ENCODE measurements around the gene AKAP12. TPM values are rescaled to one million over a fixed set of nuclear protein-coding genes. Genes with fewer than 3 reads are reported as not detected.

Gene AKAP12
- total RNA-seq, 1 donor from 2014 or later, result 88.1 TPM

DNA sequence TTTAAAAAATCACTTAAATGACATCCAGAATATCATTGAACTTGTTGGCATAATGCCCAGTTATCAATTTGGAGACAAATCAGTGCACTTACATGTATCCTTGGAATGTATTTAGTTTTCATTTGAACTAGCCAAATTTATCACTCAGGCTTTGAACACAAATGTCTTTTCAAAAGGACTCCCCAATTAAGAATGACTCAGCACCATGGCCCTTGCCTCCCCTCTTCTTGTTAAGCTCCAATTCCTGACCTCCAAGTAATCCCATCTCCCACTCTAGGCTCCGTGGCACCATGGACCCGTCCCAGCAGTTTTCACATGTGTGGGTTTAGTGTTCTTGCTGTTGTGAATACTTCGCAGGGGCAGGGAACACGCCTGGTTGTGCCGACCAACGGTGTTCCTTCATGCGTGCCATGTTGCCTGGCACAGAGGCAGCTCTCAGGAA, 2.7 kb downstream of the AKAP12 start:
- H3K27ac ChIP-seq, result no peak overlapping the region
- peaks cover 4% of the 10 kb centered on the region for H3K4me1 ChIP-seq
- H3K9me3 ChIP-seq, result no peaks in the 10 kb centered on the region
- H3K36me3 ChIP-seq, result no peaks in the 10 kb centered on the region
- H3K4me3 ChIP-seq, result peak overlapping the region; percentile 77 to 90
- TF ChIP-seq POLR2A (IDR thresholded peaks at IDR 0.05) (no peak), POLR2AphosphoS5 (IDR thresholded peaks at IDR 0.05; ENCODE audit: insufficient read depth in 1 of 2, low read depth in 1 of 2) (no peak)
- TF ChIP-seq, protein P1, sequence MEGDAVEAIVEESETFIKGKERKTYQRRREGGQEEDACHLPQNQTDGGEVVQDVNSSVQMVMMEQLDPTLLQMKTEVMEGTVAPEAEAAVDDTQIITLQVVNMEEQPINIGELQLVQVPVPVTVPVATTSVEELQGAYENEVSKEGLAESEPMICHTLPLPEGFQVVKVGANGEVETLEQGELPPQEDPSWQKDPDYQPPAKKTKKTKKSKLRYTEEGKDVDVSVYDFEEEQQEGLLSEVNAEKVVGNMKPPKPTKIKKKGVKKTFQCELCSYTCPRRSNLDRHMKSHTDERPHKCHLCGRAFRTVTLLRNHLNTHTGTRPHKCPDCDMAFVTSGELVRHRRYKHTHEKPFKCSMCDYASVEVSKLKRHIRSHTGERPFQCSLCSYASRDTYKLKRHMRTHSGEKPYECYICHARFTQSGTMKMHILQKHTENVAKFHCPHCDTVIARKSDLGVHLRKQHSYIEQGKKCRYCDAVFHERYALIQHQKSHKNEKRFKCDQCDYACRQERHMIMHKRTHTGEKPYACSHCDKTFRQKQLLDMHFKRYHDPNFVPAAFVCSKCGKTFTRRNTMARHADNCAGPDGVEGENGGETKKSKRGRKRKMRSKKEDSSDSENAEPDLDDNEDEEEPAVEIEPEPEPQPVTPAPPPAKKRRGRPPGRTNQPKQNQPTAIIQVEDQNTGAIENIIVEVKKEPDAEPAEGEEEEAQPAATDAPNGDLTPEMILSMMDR (IDR thresholded peaks at IDR 0.05), result no peak
- DNase-seq (ENCODE audit: extremely low spot score in 2 of 2), result no peak
- H3K27me3 ChIP-seq, result no peaks in the 10 kb centered on the region
- intact Hi-C loops (cut with DNase I), result loop anchor here (5.0 kb wide), 2 partner anchors 85 to 175 kb away; no protein-coding TSS in a partner anchor

DNA sequence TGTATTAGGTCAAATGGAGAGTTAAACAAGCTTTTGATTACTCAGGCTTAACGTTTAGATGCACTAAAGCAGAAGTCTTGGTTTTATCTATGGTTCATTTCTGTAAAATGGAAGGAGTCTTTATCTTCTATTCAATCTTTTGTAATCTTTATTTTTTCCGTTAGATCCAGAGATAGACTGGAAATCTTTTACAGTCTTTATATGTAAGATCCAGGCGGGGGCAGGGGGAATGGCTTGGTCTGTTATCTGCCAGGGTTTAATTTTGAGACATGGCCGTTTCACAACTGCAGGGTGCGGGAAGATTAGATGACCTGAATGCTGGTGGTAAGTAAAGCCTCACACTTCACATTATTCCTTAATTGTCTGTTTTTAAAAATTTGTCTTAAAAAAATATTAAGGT, 3.7 kb downstream of the AKAP12 start:
- Histone ChIP-seq H3K4me3 (no peak overlapping the region), H3K36me3 (no peaks in the 10 kb centered on the region), H3K9me3 (no peaks in the 10 kb centered on the region), H3K4me1 (peaks cover 4% of the 10 kb centered on the region), H3K27me3 (no peaks in the 10 kb centered on the region), H3K27ac (no peak overlapping the region)
- TF ChIP-seq, protein P1 (IDR thresholded peaks at IDR 0.05), result no peak
- TF ChIP-seq POLR2A (IDR thresholded peaks at IDR 0.05) (no peak), POLR2AphosphoS5 (IDR thresholded peaks at IDR 0.05; ENCODE audit: insufficient read depth in 1 of 2, low read depth in 1 of 2) (no peak)
- no peak for DNase-seq (ENCODE audit: extremely low spot score in 2 of 2)
- intact Hi-C loops (cut with DNase I), result loop anchor here (5.0 kb wide), 2 partner anchors 84 to 176 kb away; no protein-coding TSS in a partner anchor

DNA sequence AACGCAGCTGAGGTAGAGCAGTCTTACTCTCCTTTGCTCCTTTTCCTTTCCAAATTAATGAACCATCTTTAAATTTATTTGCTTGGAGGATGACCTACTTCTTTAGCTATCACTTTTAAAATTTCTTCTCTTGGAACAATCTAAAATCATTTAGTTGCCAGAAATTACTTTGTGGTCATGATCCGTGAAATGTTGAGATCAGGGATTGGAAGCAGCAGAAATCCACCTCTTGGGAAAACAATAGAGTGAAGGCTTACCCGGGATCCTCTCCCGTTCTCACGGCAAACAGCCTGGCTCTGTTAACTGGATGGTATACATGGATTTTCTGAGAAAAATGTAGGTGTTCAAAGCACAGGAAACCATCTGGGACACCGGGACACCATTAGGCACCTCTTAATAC, 7.7 kb downstream of the AKAP12 start:
- H3K4me1 ChIP-seq, result peaks cover 2% of the 10 kb centered on the region
- H3K36me3 ChIP-seq, result no peaks in the 10 kb centered on the region
- intact Hi-C loops (cut with DNase I), result no loop called here

DNA sequence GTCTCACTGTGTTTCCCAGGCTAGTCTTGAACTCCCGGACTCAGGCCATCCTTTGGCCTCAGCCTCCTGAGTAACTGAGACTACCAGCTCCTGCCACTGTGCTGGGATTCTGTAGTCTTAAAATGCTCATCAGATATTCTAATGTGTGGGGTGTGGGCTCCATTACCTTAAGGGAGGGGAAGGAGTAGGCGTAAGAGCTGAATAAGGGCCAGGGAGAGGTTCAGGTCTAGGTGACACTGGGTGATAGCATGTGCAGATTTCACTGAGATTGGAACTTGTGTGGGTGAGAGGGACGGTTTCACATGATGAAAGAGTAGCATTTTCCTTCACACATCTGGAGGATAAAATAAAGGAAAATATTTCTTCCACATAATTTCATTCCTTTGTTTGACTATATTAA, 8.5 kb downstream of the AKAP12 start:
- H3K4me1 ChIP-seq, result no peaks in the 10 kb centered on the region
- TF ChIP-seq POLR2A (IDR thresholded peaks at IDR 0.05) (no peak), POLR2AphosphoS5 (IDR thresholded peaks at IDR 0.05; ENCODE audit: insufficient read depth in 1 of 2, low read depth in 1 of 2) (no peak)
- TF ChIP-seq, protein P1 (IDR thresholded peaks at IDR 0.05), result no peak
- intact Hi-C loops (cut with DNase I), result no loop called here
- no peak overlapping the region for H3K4me3 ChIP-seq
- no peaks in the 10 kb centered on the region for H3K36me3 ChIP-seq
- H3K27me3 ChIP-seq, result no peaks in the 10 kb centered on the region
- no peak for DNase-seq (ENCODE audit: extremely low spot score in 2 of 2)
- no peaks in the 10 kb centered on the region for H3K9me3 ChIP-seq
- H3K27ac ChIP-seq, result no peak overlapping the region

More for the DNA sequence above, 7.7 kb downstream of the AKAP12 start:
- Histone ChIP-seq H3K27ac (no peak overlapping the region), H3K9me3 (no peaks in the 10 kb centered on the region), H3K27me3 (no peaks in the 10 kb centered on the region), H3K4me3 (no peak overlapping the region)
- DNase-seq (ENCODE audit: extremely low spot score in 2 of 2), result no peak
- no peak for TF ChIP-seq POLR2A (IDR thresholded peaks at IDR 0.05)
- no peak for TF ChIP-seq POLR2AphosphoS5 (IDR thresholded peaks at IDR 0.05; ENCODE audit: insufficient read depth in 1 of 2, low read depth in 1 of 2)
- TF ChIP-seq, protein P1 (IDR thresholded peaks at IDR 0.05), result no peak

DNA sequence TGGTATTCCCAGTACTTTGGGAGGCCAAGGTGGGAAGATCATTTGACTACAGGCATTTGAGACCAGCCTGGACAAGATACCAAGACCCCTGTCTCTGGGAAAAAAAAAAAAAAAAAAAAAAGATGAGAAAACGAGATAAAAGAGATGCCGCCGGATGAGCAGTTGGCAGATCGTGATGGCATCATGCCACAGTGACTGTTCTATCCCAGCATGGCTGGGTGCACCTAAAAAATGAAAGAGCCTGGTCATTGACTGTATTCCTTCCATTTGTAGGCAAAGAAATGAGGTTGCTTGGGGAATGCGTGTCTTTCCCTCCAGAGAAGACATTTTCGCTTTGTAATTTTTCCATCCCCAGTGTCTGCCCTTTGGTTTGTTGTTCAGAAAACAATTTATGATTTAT, 12.9 kb downstream of the AKAP12 start:
- H3K27ac ChIP-seq, result no peak overlapping the region
- TF ChIP-seq, protein P1 (IDR thresholded peaks at IDR 0.05), result no peak
- no peak for TF ChIP-seq POLR2AphosphoS5 (IDR thresholded peaks at IDR 0.05; ENCODE audit: insufficient read depth in 1 of 2, low read depth in 1 of 2)
- TF ChIP-seq POLR2A (IDR thresholded peaks at IDR 0.05), result no peak
- no peak overlapping the region for H3K4me3 ChIP-seq
- no peaks in the 10 kb centered on the region for H3K27me3 ChIP-seq
- DNase-seq (ENCODE audit: extremely low spot score in 2 of 2), result no peak
- no peaks in the 10 kb centered on the region for H3K9me3 ChIP-seq
- intact Hi-C loops (cut with DNase I), result no loop called here
- H3K36me3 ChIP-seq, result no peaks in the 10 kb centered on the region
- no peaks in the 10 kb centered on the region for H3K4me1 ChIP-seq

All from vagina (tissue), 2 donors.